Skin of body (tissue), 2 donors: ENCODE results near the gene ZDHHC19. TPM values are rescaled to one million over a fixed set of nuclear protein-coding genes. Genes with fewer than 3 reads are reported as not detected.
"Not testable (repeated sequence)": the region's sequence is repeated elsewhere in the genome, so short reads cannot be mapped to it uniquely, and the experiment has no call there.

Experiments used
- DNase-seq: peaks from one replicate; lab custom pipeline; 2025; lab: John Stamatoyannopoulos, UW
- total RNA-seq: library from RNA; depleted of rRNA; stranded (reverse); fragments of >200 nt; gene quantifications from one replicate; pipeline ENCODE4 v1.2.3, GENCODE V29; 2014

ZDHHC19 gene
- total RNA-seq, 1 donor from 2014 or later: not detected

DNA sequence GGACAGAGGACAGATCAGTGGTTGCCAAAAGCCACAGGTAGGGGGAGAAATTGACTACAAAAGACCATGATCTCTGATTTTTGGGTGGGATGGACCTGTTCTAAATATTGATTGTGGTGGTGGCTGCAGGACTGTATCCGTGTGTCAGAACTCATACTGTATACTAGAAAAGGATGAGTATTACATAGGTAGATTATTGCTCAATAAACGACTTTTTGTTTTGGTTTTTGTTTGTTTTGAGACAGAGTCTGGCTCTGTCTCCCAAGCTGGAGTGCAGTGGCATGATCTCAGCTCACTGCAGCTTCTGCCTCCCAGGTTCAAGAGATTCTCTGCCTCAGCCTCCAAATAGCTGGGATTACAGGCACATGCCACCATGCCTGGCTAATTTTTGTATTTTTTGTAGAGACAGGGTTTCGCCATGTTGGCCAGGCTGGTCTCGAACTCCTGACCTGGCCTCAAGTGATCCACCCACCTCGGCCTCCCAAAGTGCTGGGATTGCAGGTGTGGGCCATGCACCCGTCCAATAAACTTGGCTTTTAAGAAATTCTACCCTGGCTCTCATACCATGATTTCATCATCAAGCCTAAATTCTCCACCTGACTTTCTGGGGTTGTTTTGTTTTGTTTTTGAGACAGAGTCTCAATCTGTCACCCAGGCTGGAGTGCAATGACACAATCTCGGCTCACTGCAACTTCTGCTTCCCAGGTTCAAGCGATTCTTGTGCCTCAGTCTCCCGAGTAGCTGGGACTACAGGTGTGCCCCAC is 5.6 kb downstream of the ZDHHC19 start:
- DNase-seq: not testable (repeated sequence)

DNA sequence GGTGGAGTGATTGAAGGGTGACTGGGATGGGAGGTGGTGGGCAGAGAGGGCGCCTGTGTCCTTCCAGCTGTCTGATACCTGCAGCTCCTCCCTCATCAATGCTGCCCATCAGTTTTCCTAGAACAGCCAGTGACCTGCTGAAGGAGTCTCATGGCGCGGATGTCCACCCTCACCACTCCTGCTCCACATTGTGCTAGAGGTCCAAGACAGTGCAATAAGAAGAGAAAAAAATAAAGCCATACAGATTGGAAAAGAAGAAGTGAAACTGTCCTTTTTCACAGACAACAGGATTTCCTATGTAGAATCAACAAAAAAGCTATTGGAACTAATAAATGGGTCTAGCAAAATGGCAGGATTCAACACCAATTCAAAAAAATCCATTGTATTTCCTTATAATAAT is 7.4 kb downstream of the ZDHHC19 start:
- no peak for DNase-seq

GRCh38 chr3:196202516-196202970 is 8.7 kb downstream of the ZDHHC19 start:
- no peak for DNase-seq

GRCh38 chr3:196198771-196199753 is 12.1 kb downstream of the ZDHHC19 start:
- no peak for DNase-seq

GRCh38 chr3:196198081-196198675 is 13.0 kb downstream of the ZDHHC19 start:
- no peak for DNase-seq

DNA sequence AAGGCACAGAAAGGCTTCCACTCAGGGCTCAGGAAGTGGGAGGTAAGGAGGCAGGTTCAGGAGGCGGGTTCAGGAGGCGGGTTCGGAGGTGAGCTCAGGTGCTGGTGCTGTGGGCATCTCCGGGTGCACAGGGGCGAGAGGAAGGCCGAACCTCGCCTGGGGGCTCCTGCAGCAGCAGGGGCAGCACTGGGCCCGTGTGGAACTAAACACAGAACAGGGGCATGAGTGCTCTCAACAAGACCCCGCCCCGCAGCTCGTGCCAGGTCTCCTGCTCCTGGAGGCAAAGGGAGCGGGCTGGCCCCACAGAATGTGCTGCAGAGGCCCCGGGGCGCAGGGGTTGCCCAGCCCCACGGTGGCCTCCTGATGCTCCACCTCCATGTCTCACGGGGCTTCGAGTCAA is 13.7 kb downstream of the ZDHHC19 start:
- DNase-seq: no peak

- no peak for DNase-seq
Observed at GRCh38 chr3:196195664-196196265, 15.4 kb downstream of the ZDHHC19 start.

DNA sequence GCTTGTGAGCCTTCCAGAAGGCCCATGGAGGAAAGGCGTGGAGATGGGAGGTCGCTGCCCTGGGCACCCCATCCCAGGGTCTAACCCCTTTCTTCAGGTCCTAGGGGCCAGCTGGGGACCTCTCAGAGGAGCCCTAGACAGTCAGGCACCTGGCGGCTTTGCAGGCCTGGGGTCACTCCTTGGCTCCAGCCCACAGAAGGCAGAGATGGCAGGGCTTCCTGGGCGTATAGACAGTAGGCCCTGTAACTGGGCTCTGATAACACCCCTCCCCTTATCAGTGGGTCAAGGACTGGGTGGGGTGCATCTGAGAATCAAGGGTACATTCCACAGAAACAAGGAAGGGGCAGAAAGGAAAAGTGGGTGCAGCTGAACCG is 16.7 kb downstream of the ZDHHC19 start:
- no peak for DNase-seq

DNA sequence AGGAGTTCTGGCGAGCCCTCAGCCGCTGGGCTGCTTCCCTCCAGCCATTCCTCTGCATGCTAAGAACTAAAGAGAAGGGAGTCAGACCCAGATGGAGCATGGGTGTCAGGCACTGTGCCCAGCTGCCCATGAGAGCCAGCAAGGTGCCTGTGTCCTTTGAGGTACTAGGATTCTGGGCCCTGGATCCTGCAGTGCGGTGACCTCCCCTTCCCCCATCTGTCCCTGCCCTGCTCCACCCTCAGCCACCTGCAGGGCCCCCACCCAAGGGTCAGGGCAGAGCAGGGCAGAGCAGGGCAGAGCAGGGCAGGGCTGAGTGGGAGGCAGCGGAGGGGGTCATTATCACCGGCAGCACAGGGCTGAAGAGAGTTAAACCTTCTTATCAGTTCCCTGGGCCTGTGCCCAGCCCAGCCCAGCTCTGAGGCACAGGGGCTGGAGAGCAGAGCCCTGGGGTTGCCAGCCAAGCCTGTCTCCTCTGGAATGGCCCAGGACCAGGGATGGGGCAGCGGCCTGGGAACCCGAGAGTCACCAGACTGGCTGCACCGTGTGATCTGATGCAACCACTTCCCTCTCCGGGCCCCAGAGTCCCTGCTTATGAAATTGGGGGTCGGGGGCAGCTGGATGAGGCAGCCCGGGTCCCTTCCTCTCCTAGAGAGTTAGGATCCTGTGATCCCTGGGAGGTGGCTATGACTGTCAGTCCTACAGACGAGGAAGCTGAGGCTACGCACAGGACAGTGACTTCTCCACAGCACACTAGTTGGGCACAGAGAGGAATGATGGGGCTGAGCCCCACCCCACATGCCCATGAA is 17.3 kb downstream of the ZDHHC19 start:
- no peak for DNase-seq

DNA sequence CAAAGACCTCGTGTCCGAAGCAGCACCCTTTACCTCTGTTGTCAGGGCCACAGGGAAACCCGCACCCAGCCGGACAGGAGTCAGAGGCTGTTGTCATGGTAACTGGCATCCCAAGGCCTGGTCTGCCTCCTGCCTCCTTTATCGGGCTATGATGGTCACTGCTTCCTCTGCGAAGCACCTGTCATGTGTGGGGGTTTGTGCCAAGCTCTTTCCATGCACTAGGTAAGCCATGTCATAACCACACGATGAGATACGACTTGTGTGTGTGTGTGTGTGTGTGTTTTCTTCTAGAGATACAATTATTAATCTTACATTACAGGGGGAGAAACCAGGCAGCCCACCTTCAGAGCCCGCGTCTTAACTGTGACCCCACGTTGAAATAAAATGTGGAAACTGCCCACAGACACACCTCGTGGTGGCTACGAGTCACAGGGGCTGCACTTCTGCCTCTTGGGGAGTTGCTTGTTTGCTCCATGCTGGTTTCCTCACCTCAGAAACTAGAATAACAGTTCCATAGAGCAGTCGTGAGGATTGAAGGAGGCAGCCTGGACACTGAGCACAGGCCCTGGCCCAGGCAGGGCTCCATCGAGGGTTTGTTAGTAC is 18.0 kb downstream of the ZDHHC19 start:
- no peak for DNase-seq

GRCh38 chr3:196192524-196193051 is 18.6 kb downstream of the ZDHHC19 start:
- DNase-seq: no peak

DNA sequence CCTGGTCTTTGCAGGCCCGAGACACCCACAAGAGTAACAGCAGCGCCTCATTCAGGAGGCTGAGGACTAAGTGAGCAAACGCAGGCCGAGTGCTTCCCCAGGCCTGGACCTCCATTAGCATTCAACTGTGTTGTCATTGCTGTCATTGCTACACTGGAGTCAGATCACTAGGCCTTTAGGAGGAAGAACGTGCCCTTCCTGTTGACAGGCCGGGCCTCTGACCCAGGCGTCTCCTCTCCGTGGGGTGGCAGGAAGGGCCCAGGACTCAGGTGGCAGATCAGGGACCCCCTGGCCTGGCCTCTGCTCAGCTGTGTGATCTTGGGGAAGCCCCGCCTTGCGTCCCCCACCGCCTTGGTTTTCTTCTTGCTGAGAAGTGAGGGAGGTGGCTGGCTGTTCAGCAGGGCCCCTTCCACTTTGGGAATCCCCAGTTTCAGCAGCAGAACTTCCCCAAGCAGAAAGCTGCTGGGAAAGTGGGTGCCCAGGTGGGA is 19.1 kb downstream of the ZDHHC19 start:
- DNase-seq: no peak

- DNase-seq: no peak
Observed at GRCh38 chr3:196189566-196190347, 21.4 kb downstream of the ZDHHC19 start.

- peak; percentile 59 for DNase-seq
Observed at GRCh38 chr3:196186651-196187573, 24.3 kb downstream of the ZDHHC19 start.

DNA sequence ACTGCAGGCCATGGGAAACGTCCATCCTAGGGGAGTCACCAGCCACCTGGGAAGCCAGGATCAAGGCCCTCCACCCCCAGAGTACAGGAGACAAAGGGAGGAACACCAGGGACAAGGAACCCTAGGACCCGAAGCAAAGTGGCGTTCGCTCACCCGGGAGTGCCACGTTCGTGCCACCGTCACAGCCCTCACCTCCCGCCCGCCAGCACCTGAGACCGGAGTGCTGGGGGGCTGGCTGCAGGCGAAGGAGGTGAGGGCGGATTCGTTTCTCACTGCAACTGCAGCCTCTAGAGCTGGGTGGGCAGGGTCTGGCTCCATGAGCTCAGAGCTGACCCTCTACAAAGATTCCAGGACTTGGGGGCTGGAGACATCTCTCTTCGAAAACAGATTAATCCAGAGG is 26.3 kb downstream of the ZDHHC19 start:
- no peak for DNase-seq

- DNase-seq: not testable (repeated sequence)
Observed at GRCh38 chr3:196184169-196184432, 27.1 kb downstream of the ZDHHC19 start.

DNA sequence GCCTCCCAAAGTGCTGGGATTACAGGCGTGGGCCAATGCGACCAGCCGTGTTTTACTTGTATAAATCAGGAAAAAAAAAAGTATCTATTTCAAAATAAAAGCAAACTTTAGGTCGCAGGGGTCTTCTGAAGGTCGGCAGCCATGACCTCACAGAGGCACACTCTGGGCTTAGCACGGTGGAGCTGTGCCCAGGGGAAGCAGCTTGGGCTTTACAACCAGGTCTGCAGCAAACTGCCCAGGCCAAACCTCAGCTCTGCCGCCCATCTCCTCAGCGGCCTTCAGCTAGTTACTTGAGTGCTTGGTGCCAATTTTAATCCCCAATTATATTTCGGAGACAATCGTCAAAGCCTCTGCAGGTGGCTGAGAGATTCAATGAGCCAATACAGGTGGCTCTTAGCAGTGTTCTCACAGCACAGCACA is 30.1 kb downstream of the ZDHHC19 start:
- no peak for DNase-seq

GRCh38 chr3:196180346-196180745 is 30.9 kb downstream of the ZDHHC19 start:
- no peak for DNase-seq
